Neural cell (in vitro differentiated cells): ENCODE results near the gene NOLC1.

Source experiments
- EP300 ChIP-seq: fragments of 450-650 bp; conservative IDR thresholded peaks from 2 replicates; pipeline ENCODE4 v1.6.1; 2014; ENCODE audit warnings: antibody characterized with exemption, mild to moderate bottlenecking, moderate library complexity; ENCODE audit not compliant: poor library complexity, severe bottlenecking
- MXI1 ChIP-seq: fragments of 450-650 bp; conservative IDR thresholded peaks from 2 replicates; pipeline ENCODE4 v1.6.1; 2014; ENCODE audit warnings: antibody characterized with exemption, mild to moderate bottlenecking; ENCODE audit not compliant: poor library complexity, severe bottlenecking
- TF ChIP-seq, protein P1 (sequence below): fragments of 450-650 bp; IDR thresholded peaks from 2 replicates; pipeline ENCODE4 v1.5.1; 2014; ENCODE audit warnings: antibody characterized with exemption, mild to moderate bottlenecking, moderate library complexity; ENCODE audit not compliant: poor library complexity, severe bottlenecking

- TF ChIP-seq MXI1, result no peak
- no peak for TF ChIP-seq EP300
- TF ChIP-seq, protein P1, sequence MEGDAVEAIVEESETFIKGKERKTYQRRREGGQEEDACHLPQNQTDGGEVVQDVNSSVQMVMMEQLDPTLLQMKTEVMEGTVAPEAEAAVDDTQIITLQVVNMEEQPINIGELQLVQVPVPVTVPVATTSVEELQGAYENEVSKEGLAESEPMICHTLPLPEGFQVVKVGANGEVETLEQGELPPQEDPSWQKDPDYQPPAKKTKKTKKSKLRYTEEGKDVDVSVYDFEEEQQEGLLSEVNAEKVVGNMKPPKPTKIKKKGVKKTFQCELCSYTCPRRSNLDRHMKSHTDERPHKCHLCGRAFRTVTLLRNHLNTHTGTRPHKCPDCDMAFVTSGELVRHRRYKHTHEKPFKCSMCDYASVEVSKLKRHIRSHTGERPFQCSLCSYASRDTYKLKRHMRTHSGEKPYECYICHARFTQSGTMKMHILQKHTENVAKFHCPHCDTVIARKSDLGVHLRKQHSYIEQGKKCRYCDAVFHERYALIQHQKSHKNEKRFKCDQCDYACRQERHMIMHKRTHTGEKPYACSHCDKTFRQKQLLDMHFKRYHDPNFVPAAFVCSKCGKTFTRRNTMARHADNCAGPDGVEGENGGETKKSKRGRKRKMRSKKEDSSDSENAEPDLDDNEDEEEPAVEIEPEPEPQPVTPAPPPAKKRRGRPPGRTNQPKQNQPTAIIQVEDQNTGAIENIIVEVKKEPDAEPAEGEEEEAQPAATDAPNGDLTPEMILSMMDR, result no peak
Observed at GRCh38 chr10:102184606-102185005, 32.4 kb downstream of the NOLC1 start.
